ENCODE results near the gene GATA5.

The GATA5 gene

GRCh38 chr20:62494980-62495748 is 19.4 kb upstream of the GATA5 start:
- TF ChIP-seq FOXM1 (IDR thresholded peaks at IDR 0.05; ENCODE audit: borderline replicate concordance, low read depth) = no peak
- TF ChIP-seq EGR1 (IDR thresholded peaks at IDR 0.05) = no peak

- no peak for TF ChIP-seq EGR1 (IDR thresholded peaks at IDR 0.05)
- TF ChIP-seq EP300 (IDR thresholded peaks at IDR 0.05; ENCODE audit: borderline replicate concordance) = no peak
- TF ChIP-seq TAF1 (IDR thresholded peaks at IDR 0.05; ENCODE audit: low read depth) = no peak
- no peak for TF ChIP-seq REST (IDR thresholded peaks at IDR 0.05; ENCODE audit: low read depth)
- no peak for TF ChIP-seq TCF12 (IDR thresholded peaks at IDR 0.05; ENCODE audit: low read depth)
- TF ChIP-seq USF1 (IDR thresholded peaks at IDR 0.05) = no peak
- no peak for TF ChIP-seq CREB1 (IDR thresholded peaks at IDR 0.05; ENCODE audit: low read depth)
- no peak for TF ChIP-seq ZBTB7A (IDR thresholded peaks at IDR 0.05; ENCODE audit: low read depth)
- no peak for TF ChIP-seq MAX (IDR thresholded peaks at IDR 0.05)
These were observed 18.7 kb upstream of the GATA5 start for GRCh38 chr20:62494537-62494936.

GRCh38 chr20:62493886-62494285 is 18.1 kb upstream of the GATA5 start:
- TF ChIP-seq NFIC (IDR thresholded peaks at IDR 0.05) (no peak), MAX (IDR thresholded peaks at IDR 0.05) (no peak)

- no peak for TF ChIP-seq RAD21 (IDR thresholded peaks at IDR 0.05; ENCODE audit: low read depth)
- no peak for TF ChIP-seq NFIC (IDR thresholded peaks at IDR 0.05)
- TF ChIP-seq FOXM1 (IDR thresholded peaks at IDR 0.05; ENCODE audit: borderline replicate concordance, low read depth) = no peak
- TF ChIP-seq USF1 (IDR thresholded peaks at IDR 0.05) = no peak
- no peak for TF ChIP-seq EGR1 (IDR thresholded peaks at IDR 0.05)
- TF ChIP-seq YY1 (IDR thresholded peaks at IDR 0.05; ENCODE audit: low read depth) = no peak
- TF ChIP-seq TCF12 (IDR thresholded peaks at IDR 0.05; ENCODE audit: low read depth) = no peak
- no peak for TF ChIP-seq REST (IDR thresholded peaks at IDR 0.05; ENCODE audit: low read depth)
- no peak for TF ChIP-seq ZBTB7A (IDR thresholded peaks at IDR 0.05; ENCODE audit: low read depth)
- no peak for TF ChIP-seq TAF1 (IDR thresholded peaks at IDR 0.05; ENCODE audit: low read depth)
- no peak for TF ChIP-seq EP300 (IDR thresholded peaks at IDR 0.05; ENCODE audit: borderline replicate concordance)
These were observed 17.6 kb upstream of the GATA5 start for GRCh38 chr20:62493253-62493885.

- TF ChIP-seq TEAD4 (IDR thresholded peaks at IDR 0.05) (no peak), EGR1 (IDR thresholded peaks at IDR 0.05) (no peak), TCF12 (IDR thresholded peaks at IDR 0.05; ENCODE audit: low read depth) (no peak), YY1 (IDR thresholded peaks at IDR 0.05; ENCODE audit: low read depth) (no peak), RAD21 (IDR thresholded peaks at IDR 0.05; ENCODE audit: low read depth) (no peak), EP300 (IDR thresholded peaks at IDR 0.05; ENCODE audit: borderline replicate concordance) (no peak), REST (IDR thresholded peaks at IDR 0.05; ENCODE audit: low read depth) (no peak), NFIC (IDR thresholded peaks at IDR 0.05) (no peak), USF1 (IDR thresholded peaks at IDR 0.05) (no peak), MAX (IDR thresholded peaks at IDR 0.05) (no peak), ZBTB7A (IDR thresholded peaks at IDR 0.05; ENCODE audit: low read depth) (no peak), TAF1 (IDR thresholded peaks at IDR 0.05; ENCODE audit: low read depth) (no peak), CREB1 (IDR thresholded peaks at IDR 0.05; ENCODE audit: low read depth) (no peak), FOXM1 (IDR thresholded peaks at IDR 0.05; ENCODE audit: borderline replicate concordance, low read depth) (no peak), CEBPB (IDR thresholded peaks at IDR 0.05) (no peak)
These were observed 16.9 kb upstream of the GATA5 start for GRCh38 chr20:62492711-62493110.
